Transverse colon (tissue), 4 donors: ENCODE data around the gene CELSR3.

Source experiments
- POLR2A ChIP-seq: fragments of 450-650 bp; IDR thresholded peaks from one replicate; pipeline ENCODE4 v1.6.1; 2016; ENCODE audit warnings: antibody characterized with exemption, mild to moderate bottlenecking, moderate library complexity
- POLR2AphosphoS5 ChIP-seq, 3 donors: sonication (generic); formaldehyde crosslinking; IDR thresholded peaks; one replicate each; pipeline ENCODE4 v1.6.1; 2016; ENCODE audit warnings: antibody characterized with exemption in 3 of 3
- TF ChIP-seq, protein P1 (sequence below), 5 experiments: fragments of 200-600 bp in 3 of 5; fragments of 450-650 bp in 2 of 5; sonication (generic) in 3 of 5; IDR thresholded peaks; 1 replicate in 2 of 5; 2 replicates in 3 of 5; pipeline ENCODE4 v1.5.1; 2016 to 2017; ENCODE audit warnings: antibody characterized with exemption in 5 of 5, inconsistent platforms in 3 of 5, mild to moderate bottlenecking in 2 of 5, moderate library complexity in 1 of 5

GRCh38 chr3:48637305-48637704 is 25.4 kb downstream of the CELSR3 start:
- TF ChIP-seq, protein P1, sequence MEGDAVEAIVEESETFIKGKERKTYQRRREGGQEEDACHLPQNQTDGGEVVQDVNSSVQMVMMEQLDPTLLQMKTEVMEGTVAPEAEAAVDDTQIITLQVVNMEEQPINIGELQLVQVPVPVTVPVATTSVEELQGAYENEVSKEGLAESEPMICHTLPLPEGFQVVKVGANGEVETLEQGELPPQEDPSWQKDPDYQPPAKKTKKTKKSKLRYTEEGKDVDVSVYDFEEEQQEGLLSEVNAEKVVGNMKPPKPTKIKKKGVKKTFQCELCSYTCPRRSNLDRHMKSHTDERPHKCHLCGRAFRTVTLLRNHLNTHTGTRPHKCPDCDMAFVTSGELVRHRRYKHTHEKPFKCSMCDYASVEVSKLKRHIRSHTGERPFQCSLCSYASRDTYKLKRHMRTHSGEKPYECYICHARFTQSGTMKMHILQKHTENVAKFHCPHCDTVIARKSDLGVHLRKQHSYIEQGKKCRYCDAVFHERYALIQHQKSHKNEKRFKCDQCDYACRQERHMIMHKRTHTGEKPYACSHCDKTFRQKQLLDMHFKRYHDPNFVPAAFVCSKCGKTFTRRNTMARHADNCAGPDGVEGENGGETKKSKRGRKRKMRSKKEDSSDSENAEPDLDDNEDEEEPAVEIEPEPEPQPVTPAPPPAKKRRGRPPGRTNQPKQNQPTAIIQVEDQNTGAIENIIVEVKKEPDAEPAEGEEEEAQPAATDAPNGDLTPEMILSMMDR (IDR thresholded peaks at IDR 0.05): no peak
- TF ChIP-seq POLR2AphosphoS5 (IDR thresholded peaks at IDR 0.05) (no peak), POLR2A (no peak)
